GM13977 (cell line): Measurements from ENCODE around the gene PCIF1.
"Not testable (repeated sequence)": the region's sequence is repeated elsewhere in the genome, so short reads cannot be mapped to it uniquely, and the experiment has no call there.

Source experiments
- DNase-seq: peaks from one replicate; pipeline ENCODE4 v3.0.0; 2012; ENCODE audit warnings: low spot score
- CTCF ChIP-seq: IDR thresholded peaks from 2 replicates; pipeline ENCODE4 v1.5.1; 2012; ENCODE audit warnings: mild to moderate bottlenecking, control low read depth; ENCODE audit not compliant: insufficient read depth; ENCODE audit errors: extremely low read depth, missing control alignments
- in situ Hi-C: fragments of 300-500 bp; cut with MboI; formaldehyde crosslinking; loops from one replicate; pipeline ENCODE4 v1.12.0; 2022; ENCODE audit warnings: low sequenced_read_pairs, low pct_unique_long_range_greater_than_20kb, mixed read lengths, inconsistent platforms; ENCODE audit not compliant: unreplicated experiment

PCIF1 gene

GRCh38 chr20:45994761-45995493, 60.4 kb downstream of the PCIF1 start:
- in situ Hi-C loops = no loop called here
- DNase-seq = no peak
- no peak for TF ChIP-seq CTCF

GRCh38 chr20:45995495-45996097, 61.1 kb downstream of the PCIF1 start:
- in situ Hi-C loops, DNase-seq: not testable (repeated sequence)

GRCh38 chr20:45997187-45997586, 62.7 kb downstream of the PCIF1 start:
- in situ Hi-C loops = no loop called here
- TF ChIP-seq CTCF = no peak
- no peak for DNase-seq
